Prostate gland (tissue), 2 donors: ENCODE data around the gene NAALADL2.
"Not testable (repeated sequence)": the region's sequence is repeated elsewhere in the genome, so short reads cannot be mapped to it uniquely, and the experiment has no call there.

Source experiments
- CTCF ChIP-seq, 4 experiments: fragments of 200-600 bp in 2 of 4; fragments of 450-650 bp in 2 of 4; sonication (generic) in 2 of 4; IDR thresholded peaks; 1 replicate in 3 of 4; 2 replicates in 1 of 4; pipeline ENCODE4 v1.5.1; 2016 to 2019; ENCODE audit warnings: antibody characterized with exemption in 4 of 4, mild to moderate bottlenecking in 2 of 4, moderate library complexity in 2 of 4
- POLR2A ChIP-seq: fragments of 450-650 bp; IDR thresholded peaks from one replicate; pipeline ENCODE4 v1.6.1; 2016; ENCODE audit warnings: antibody characterized with exemption, mild to moderate bottlenecking
- POLR2AphosphoS5 ChIP-seq: sonication (generic); formaldehyde crosslinking; IDR thresholded peaks from one replicate; pipeline ENCODE4 v1.6.1; 2017; ENCODE audit warnings: antibody characterized with exemption

GRCh38 chr3:175423848-175424247 is 564.7 kb downstream of the NAALADL2 start:
- TF ChIP-seq POLR2AphosphoS5; CTCF (IDR thresholded peaks at IDR 0.05); POLR2A: not testable (repeated sequence)
